ENCODE measurements around the gene JARID2. TPM values are rescaled to one million over a fixed set of nuclear protein-coding genes. Genes with fewer than 3 reads are reported as not detected.

JARID2 gene
- polyA plus RNA-seq, 1 of the 3 experiments (the other 2 are of a cell fraction) = 3.4 TPM

DNA sequence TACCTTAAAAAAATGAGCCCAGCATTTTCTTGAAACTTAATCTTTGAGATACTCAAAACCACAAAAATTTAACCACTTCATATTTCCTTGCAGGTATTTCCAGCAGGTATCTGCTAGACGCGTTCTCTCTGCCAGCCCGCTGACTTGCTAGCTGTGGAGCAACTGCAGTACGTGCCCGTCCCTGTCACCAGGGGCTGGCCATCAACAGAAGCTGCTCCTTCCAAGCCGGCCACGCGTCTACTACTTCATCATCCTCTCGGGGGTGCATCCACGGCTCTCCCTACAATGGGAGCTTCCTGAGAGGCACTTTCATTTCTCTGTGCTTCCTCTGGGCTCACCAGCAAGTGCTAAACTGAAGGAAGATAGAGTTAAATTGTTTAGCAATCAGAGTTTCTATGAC lies 284.5 kb downstream of the JARID2 start:
- Histone ChIP-seq H4K20me1 (ENCODE audit: insufficient read depth) (no peaks in the 10 kb centered on the region), H3F3A (replicated peaks; ENCODE audit: insufficient read depth) (no peaks in the 10 kb centered on the region), H2AFZ (ENCODE audit: low read depth) (no peak overlapping the region), H3K36me3 (replicated peaks in 1 of 2; ENCODE audit: control insufficient read depth in 1 of 2, insufficient read depth in 2 of 2, low read length in 1 of 2) (no peaks in the 10 kb centered on the region), H3K9me3 (no peaks in the 10 kb centered on the region), H3K4me3 (ENCODE audit: low read depth in 2 of 2, low read length in 1 of 2) (no peak overlapping the region), H3K9me2 (no peaks in the 10 kb centered on the region), H3K4me2 (no peak overlapping the region), H3K9ac (no peak overlapping the region), H3K27ac (ENCODE audit: low read depth in 2 of 2, low read length in 1 of 2) (no peak overlapping the region), H3K79me2 (ENCODE audit: insufficient read depth) (no peaks in the 10 kb centered on the region), H3K27me3 (ENCODE audit: insufficient read depth) (no peaks in the 10 kb centered on the region), H3K4me1 (ENCODE audit: control insufficient read depth in 1 of 2, insufficient read depth in 2 of 2, low read depth in 1 of 2, low read length in 1 of 2) (no peaks in the 10 kb centered on the region; a peak in 1 of 4 replicates)
- ChIA-PET POLR2A (no interaction called here), CTCF (interaction anchor here (1.5 kb wide), 1 partner anchor 94 kb away, joined by 5 read pairs; no protein-coding TSS in a partner anchor)
- no peak for TF ChIP-seq MXI1 (IDR thresholded peaks at IDR 0.05; ENCODE audit: low read depth, low read length)
- 93% methylated on average over 10 of the region's 10 CpGs for WGBS (ENCODE audit: low lambda C conversion rate)
- DNase-seq = no peak

DNA sequence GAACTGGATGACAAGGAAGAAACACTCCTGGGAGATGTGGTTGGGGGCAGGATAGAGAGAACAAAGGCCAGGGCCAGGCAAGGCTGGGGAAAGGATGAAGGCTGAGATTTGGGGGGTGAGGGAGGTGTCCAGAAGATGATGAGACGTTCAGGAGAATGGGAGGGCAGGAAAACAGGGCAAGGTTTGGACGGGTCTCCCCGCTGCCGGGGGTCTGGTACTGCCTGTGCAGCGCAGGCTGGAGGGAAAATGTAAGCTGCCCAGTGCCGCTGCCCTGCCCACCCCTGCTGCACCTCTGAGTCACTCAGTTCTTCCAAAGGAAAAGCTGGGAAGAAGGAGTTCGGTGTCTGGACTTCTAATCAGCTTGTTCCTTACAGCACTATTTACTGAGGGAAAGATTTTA lies 286.1 kb downstream of the JARID2 start:
- H3K27ac ChIP-seq (ENCODE audit: low read depth in 2 of 2, low read length in 1 of 2) = no peak overlapping the region
- H3K9me3 ChIP-seq = no peaks in the 10 kb centered on the region
- H3K79me2 ChIP-seq (ENCODE audit: insufficient read depth) = no peaks in the 10 kb centered on the region
- 95% methylated on average over 7 of the region's 7 CpGs for WGBS (ENCODE audit: low lambda C conversion rate)
- H2AFZ ChIP-seq (ENCODE audit: low read depth) = no peak overlapping the region
- H3K27me3 ChIP-seq (ENCODE audit: insufficient read depth) = no peaks in the 10 kb centered on the region
- no peak overlapping the region for H3K4me3 ChIP-seq (ENCODE audit: low read depth in 2 of 2, low read length in 1 of 2)
- no peak overlapping the region for H3K9ac ChIP-seq
- H3K36me3 ChIP-seq (replicated peaks in 1 of 2; ENCODE audit: control insufficient read depth in 1 of 2, insufficient read depth in 2 of 2, low read length in 1 of 2) = no peaks in the 10 kb centered on the region
- ChIA-PET POLR2A (no interaction called here), CTCF (no interaction called here)
- no peaks in the 10 kb centered on the region for H3K9me2 ChIP-seq
- no peak for TF ChIP-seq POLR2AphosphoS5 (IDR thresholded peaks at IDR 0.05; ENCODE audit: low read depth, low read length)
- TF ChIP-seq MEF2A (IDR thresholded peaks at IDR 0.05; ENCODE audit: borderline replicate concordance, low read depth) = no peak
- TF ChIP-seq IRF3 (IDR thresholded peaks at IDR 0.05; ENCODE audit: low read depth, low read length) = no peak
- TF ChIP-seq SMC3 (IDR thresholded peaks at IDR 0.05; ENCODE audit: low read depth, low read length) = no peak
- TF ChIP-seq ZBTB33 (IDR thresholded peaks at IDR 0.05; ENCODE audit: borderline replicate concordance, low read depth) = no peak
- TF ChIP-seq EZH2phosphoT487 (IDR thresholded peaks at IDR 0.05; ENCODE audit: borderline replicate concordance, low read depth) = no peak
- TF ChIP-seq CHD2 (IDR thresholded peaks at IDR 0.05; ENCODE audit: low read length, partially characterized antibody) = no peak
- no peak for TF ChIP-seq TEAD4 (IDR thresholded peaks at IDR 0.05; ENCODE audit: borderline replicate concordance, insufficient read depth)
- TF ChIP-seq MAX (IDR thresholded peaks at IDR 0.05; ENCODE audit: low read depth) = no peak
- no peak for TF ChIP-seq PBX3 (IDR thresholded peaks at IDR 0.05)
- no peaks in the 10 kb centered on the region for H3F3A ChIP-seq (replicated peaks; ENCODE audit: insufficient read depth)
- no peak for DNase-seq
- H3K4me1 ChIP-seq (ENCODE audit: control insufficient read depth in 1 of 2, insufficient read depth in 2 of 2, low read depth in 1 of 2, low read length in 1 of 2) = no peaks in the 10 kb centered on the region; a peak in 2 of 4 replicates
- H3K4me2 ChIP-seq = no peak overlapping the region
- no peaks in the 10 kb centered on the region for H4K20me1 ChIP-seq (ENCODE audit: insufficient read depth)

Data from SK-N-SH (cell line).